Measurements from ENCODE around the gene PSMD14. TPM values are rescaled to one million over a fixed set of nuclear protein-coding genes. Genes with fewer than 3 reads are reported as not detected.
A peak's percentile ranks its signal among the peaks of the same experiment; 100 is the strongest.

Gene PSMD14
- total RNA-seq, 1 experiment from 2014 or later: 86.1 TPM

- H3K4me2 ChIP-seq (ENCODE audit: low read depth, low read length, poor library complexity, severe bottlenecking): peak overlapping the region; percentile 22
- no peak overlapping the region for H3K27ac ChIP-seq (ENCODE audit: low read length)
- H4K20me1 ChIP-seq (ENCODE audit: insufficient read depth, low read depth, low read length): no peaks in the 10 kb centered on the region
- H3K27me3 ChIP-seq (ENCODE audit: low read length): no peaks in the 10 kb centered on the region
- H3K4me1 ChIP-seq (ENCODE audit: low read length): peaks cover 11% of the 10 kb centered on the region
- no peak for DNase-seq
- no peaks in the 10 kb centered on the region for H3K79me2 ChIP-seq (ENCODE audit: low read length)
- no peak overlapping the region for H2AFZ ChIP-seq (ENCODE audit: low read length)
- no peaks in the 10 kb centered on the region for H3K9me2 ChIP-seq (replicated peaks; ENCODE audit: insufficient read depth, low read length)
- H3K9ac ChIP-seq (ENCODE audit: low read length): no peak overlapping the region
- H3K4me3 ChIP-seq (ENCODE audit: low read length): no peak overlapping the region
- peaks cover 5% of the 10 kb centered on the region; the same call in 1 of the 2 replicates for H3K36me3 ChIP-seq (ENCODE audit: insufficient read depth, low read length)
- no peaks in the 10 kb centered on the region for H3K9me3 ChIP-seq (ENCODE audit: low read length)
Measured at GRCh38 chr2:161414042-161415033, 106.1 kb downstream of the PSMD14 start.

GRCh38 chr2:161415034-161415986 lies 107.1 kb downstream of the PSMD14 start:
- no peaks in the 10 kb centered on the region for H3K79me2 ChIP-seq (ENCODE audit: low read length)
- H3K9ac ChIP-seq (ENCODE audit: low read length): no peak overlapping the region
- no peak overlapping the region; the same call in 1 of the 2 replicates for H3K4me3 ChIP-seq (ENCODE audit: low read length)
- H3K4me2 ChIP-seq (ENCODE audit: low read depth, low read length, poor library complexity, severe bottlenecking): peak overlapping the region; percentile 43
- no peak overlapping the region for H2AFZ ChIP-seq (ENCODE audit: low read length)
- H3K4me1 ChIP-seq (ENCODE audit: low read length): peaks cover 11% of the 10 kb centered on the region
- no peaks in the 10 kb centered on the region for H3K9me2 ChIP-seq (replicated peaks; ENCODE audit: insufficient read depth, low read length)
- H3K9me3 ChIP-seq (ENCODE audit: low read length): no peaks in the 10 kb centered on the region
- H4K20me1 ChIP-seq (ENCODE audit: insufficient read depth, low read depth, low read length): no peaks in the 10 kb centered on the region
- peaks cover 5% of the 10 kb centered on the region; the same call in 1 of the 2 replicates for H3K36me3 ChIP-seq (ENCODE audit: insufficient read depth, low read length)
- DNase-seq: no peak
- H3K27me3 ChIP-seq (ENCODE audit: low read length): no peaks in the 10 kb centered on the region
- no peak overlapping the region for H3K27ac ChIP-seq (ENCODE audit: low read length)

DNA sequence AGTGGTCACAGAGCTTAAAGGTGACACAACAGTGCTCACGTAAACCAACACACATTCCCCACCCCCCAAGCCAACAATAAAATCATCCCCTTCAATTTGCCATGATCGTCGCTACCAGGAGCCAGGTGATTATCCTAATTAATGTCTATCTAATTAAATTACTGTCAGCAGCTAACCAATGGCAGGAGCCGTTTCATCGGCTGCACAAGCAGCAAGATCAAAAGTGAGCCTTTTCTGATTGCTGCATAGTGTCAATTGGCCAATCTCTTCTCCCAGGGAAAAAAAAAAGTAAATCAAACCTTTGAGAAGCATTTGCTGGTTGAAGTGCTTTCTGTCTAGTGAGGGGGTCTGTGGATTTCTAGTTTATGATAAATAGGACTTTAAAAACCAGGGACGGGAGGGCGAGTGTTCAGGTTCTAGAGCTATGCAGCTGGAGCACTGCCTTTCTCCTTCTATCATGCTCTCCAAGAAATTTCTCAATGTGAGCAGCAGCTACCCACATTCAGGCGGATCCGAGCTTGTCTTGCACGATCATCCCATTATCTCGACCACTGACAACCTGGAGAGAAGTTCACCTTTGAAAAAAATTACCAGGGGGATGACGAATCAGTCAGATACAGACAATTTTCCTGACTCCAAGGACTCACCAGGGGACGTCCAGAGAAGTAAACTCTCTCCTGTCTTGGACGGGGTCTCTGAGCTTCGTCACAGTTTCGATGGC lies 107.9 kb downstream of the PSMD14 start, which contains the start of gene TBR1:
TSS of gene TBR1 (plus strand) at position 311 of the 721 bp plus-strand sequence. CDS start at position 425, 114 bp downstream.
- Histone ChIP-seq H3K9ac (ENCODE audit: low read length) (no peak within 1 kb of the TSS), H3K4me2 (ENCODE audit: low read depth, low read length, poor library complexity, severe bottlenecking) (peak within 1 kb of the TSS; percentile 43)
- no peak for DNase-seq

GRCh38 chr2:161416708-161417437 lies 108.6 kb downstream of the PSMD14 start:
- Histone ChIP-seq H3K4me3 (ENCODE audit: low read length) (no peak overlapping the region), H2AFZ (ENCODE audit: low read length) (no peak overlapping the region), H3K9me3 (ENCODE audit: low read length) (no peaks in the 10 kb centered on the region), H3K9me2 (replicated peaks; ENCODE audit: insufficient read depth, low read length) (no peaks in the 10 kb centered on the region), H3K4me1 (ENCODE audit: low read length) (peaks cover 11% of the 10 kb centered on the region), H3K27me3 (ENCODE audit: low read length) (no peaks in the 10 kb centered on the region), H4K20me1 (ENCODE audit: insufficient read depth, low read depth, low read length) (no peaks in the 10 kb centered on the region), H3K27ac (ENCODE audit: low read length) (no peak overlapping the region), H3K4me2 (ENCODE audit: low read depth, low read length, poor library complexity, severe bottlenecking) (no peak overlapping the region), H3K9ac (ENCODE audit: low read length) (no peak overlapping the region), H3K79me2 (ENCODE audit: low read length) (no peaks in the 10 kb centered on the region), H3K36me3 (ENCODE audit: insufficient read depth, low read length) (peaks cover under 1% of the 10 kb centered on the region; the same call in 1 of the 2 replicates)
- DNase-seq: no peak

More for the DNA sequence above, 107.9 kb downstream of the PSMD14 start, which contains the start of gene TBR1:
- Histone ChIP-seq H3K9me2 (replicated peaks; ENCODE audit: insufficient read depth, low read length) (no peaks in the 10 kb centered on the region), H3K4me1 (ENCODE audit: low read length) (peaks cover 11% of the 10 kb centered on the region), H3K27me3 (ENCODE audit: low read length) (no peaks in the 10 kb centered on the region), H3K27ac (ENCODE audit: low read length) (no peak within 1 kb of the TSS), H2AFZ (ENCODE audit: low read length) (no peak within 1 kb of the TSS), H3K9me3 (ENCODE audit: low read length) (no peaks in the 10 kb centered on the region), H3K36me3 (ENCODE audit: insufficient read depth, low read length) (peaks cover 5% of the 10 kb centered on the region; the same call in 1 of the 2 replicates), H4K20me1 (ENCODE audit: insufficient read depth, low read depth, low read length) (no peaks in the 10 kb centered on the region), H3K79me2 (ENCODE audit: low read length) (no peaks in the 10 kb centered on the region), H3K4me3 (ENCODE audit: low read length) (no peak within 1 kb of the TSS; the same call in 1 of the 2 replicates)

- H4K20me1 ChIP-seq (ENCODE audit: insufficient read depth, low read depth, low read length): no peaks in the 10 kb centered on the region
- peaks cover 11% of the 10 kb centered on the region for H3K4me1 ChIP-seq (ENCODE audit: low read length)
- DNase-seq: no peak
Measured at GRCh38 chr2:161417438-161418274, 109.4 kb downstream of the PSMD14 start.

GRCh38 chr2:161418275-161418714 lies 110.1 kb downstream of the PSMD14 start:
- Histone ChIP-seq H3K9ac (ENCODE audit: low read length) (no peak overlapping the region), H3K27me3 (ENCODE audit: low read length) (no peaks in the 10 kb centered on the region), H2AFZ (ENCODE audit: low read length) (no peak overlapping the region), H3K4me2 (ENCODE audit: low read depth, low read length, poor library complexity, severe bottlenecking) (no peak overlapping the region), H3K79me2 (ENCODE audit: low read length) (no peaks in the 10 kb centered on the region), H3K9me3 (ENCODE audit: low read length) (no peaks in the 10 kb centered on the region), H3K9me2 (replicated peaks; ENCODE audit: insufficient read depth, low read length) (no peaks in the 10 kb centered on the region), H3K4me3 (ENCODE audit: low read length) (no peak overlapping the region), H4K20me1 (ENCODE audit: insufficient read depth, low read depth, low read length) (no peaks in the 10 kb centered on the region), H3K36me3 (ENCODE audit: insufficient read depth, low read length) (no peaks in the 10 kb centered on the region), H3K4me1 (ENCODE audit: low read length) (peaks cover 11% of the 10 kb centered on the region), H3K27ac (ENCODE audit: low read length) (no peak overlapping the region)
- no peak for DNase-seq

More at GRCh38 chr2:161417438-161418274, 109.4 kb downstream of the PSMD14 start:
- Histone ChIP-seq H3K4me2 (ENCODE audit: low read depth, low read length, poor library complexity, severe bottlenecking) (no peak overlapping the region), H3K9ac (ENCODE audit: low read length) (no peak overlapping the region), H3K27me3 (ENCODE audit: low read length) (no peaks in the 10 kb centered on the region), H3K9me2 (replicated peaks; ENCODE audit: insufficient read depth, low read length) (no peaks in the 10 kb centered on the region), H3K4me3 (ENCODE audit: low read length) (no peak overlapping the region), H3K27ac (ENCODE audit: low read length) (no peak overlapping the region), H3K9me3 (ENCODE audit: low read length) (no peaks in the 10 kb centered on the region), H3K79me2 (ENCODE audit: low read length) (no peaks in the 10 kb centered on the region), H2AFZ (ENCODE audit: low read length) (no peak overlapping the region), H3K36me3 (ENCODE audit: insufficient read depth, low read length) (no peaks in the 10 kb centered on the region)
